HepG2 (cell line): ENCODE measurements around the gene PTCD1. TPM values are rescaled to one million over a fixed set of nuclear protein-coding genes. Genes with fewer than 3 reads are reported as not detected.
A peak's percentile ranks its signal among the peaks of the same experiment; 100 is the strongest.

Experiments
- ARNT2 ChIP-seq: sonication (generic); formaldehyde crosslinking; IDR thresholded peaks from 2 replicates; pipeline ENCODE4 v1.8.0; 2022; ENCODE audit warnings: mild to moderate bottlenecking, low read depth, missing genetic modification reagents, moderate library complexity
- ELF4 ChIP-seq: sonication (generic); formaldehyde crosslinking; IDR thresholded peaks from 2 replicates; pipeline ENCODE4 v1.5.0; 2020; ENCODE audit warnings: missing genetic modification reagents, mild to moderate bottlenecking, moderate library complexity, borderline replicate concordance
- FLYWCH1 ChIP-seq: sonication (generic); formaldehyde crosslinking; IDR thresholded peaks from 2 replicates; pipeline ENCODE4 v1.8.1; 2023; ENCODE audit warnings: mild to moderate bottlenecking, missing genetic modification reagents
- FOXA3 ChIP-seq: IDR thresholded peaks from 2 replicates; pipeline ENCODE4 v1.6.1; 2016; ENCODE audit warnings: missing genetic modification reagents, missing compliant biosample characterization
- KDM1A ChIP-seq: IDR thresholded peaks from 2 replicates; pipeline ENCODE4 v1.6.1; 2016; ENCODE audit warnings: missing compliant biosample characterization
- MAZ ChIP-seq, 2 experiments: sonication (generic) in 1 of 2; formaldehyde crosslinking in 1 of 2; IDR thresholded peaks; 2 replicates each; pipeline versions ENCODE4 v1.5.0 to v1.6.1; 2012 to 2020; ENCODE audit warnings: low read depth in 2 of 2, mild to moderate bottlenecking in 2 of 2, borderline replicate concordance in 1 of 2, improper control_type of control experiment in 1 of 2, low read length in 1 of 2, missing genetic modification reagents in 1 of 2, moderate library complexity in 1 of 2
- PHF8 ChIP-seq: sonication (generic); formaldehyde crosslinking; IDR thresholded peaks from 2 replicates; pipeline ENCODE4 v1.5.0; 2020; ENCODE audit warnings: missing genetic modification reagents
- TCF12 ChIP-seq, 2 experiments: fragments of 450-650 bp in 1 of 2; sonication (generic) in 1 of 2; formaldehyde crosslinking in 1 of 2; IDR thresholded peaks; 2 replicates each; pipeline versions ENCODE4 v1.6.1 to v1.8.0; 2017 to 2022; ENCODE audit warnings: antibody characterized with exemption in 1 of 2, mild to moderate bottlenecking in 1 of 2, missing genetic modification reagents in 1 of 2, moderate library complexity in 1 of 2
- TFDP1 ChIP-seq: IDR thresholded peaks from 2 replicates; pipeline ENCODE4 v1.6.1; 2016; ENCODE audit warnings: missing compliant biosample characterization, missing genetic modification reagents, borderline replicate concordance
- TGIF2 ChIP-seq: IDR thresholded peaks from 2 replicates; pipeline ENCODE4 v1.6.1; 2016; ENCODE audit warnings: control low read depth, missing compliant biosample characterization
- TOE1 ChIP-seq: sonication (generic); formaldehyde crosslinking; IDR thresholded peaks from 2 replicates; pipeline ENCODE4 v1.4.0; 2020; ENCODE audit warnings: mild to moderate bottlenecking, missing genetic modification reagents
- WIZ ChIP-seq: sonication (generic); formaldehyde crosslinking; IDR thresholded peaks from 2 replicates; pipeline ENCODE4 v1.5.1; 2020; ENCODE audit warnings: mild to moderate bottlenecking, missing genetic modification reagents
- ZFP37 ChIP-seq: sonication (generic); formaldehyde crosslinking; IDR thresholded peaks from 2 replicates; pipeline ENCODE4 v1.4.0; 2020; ENCODE audit warnings: missing genetic modification reagents, borderline replicate concordance
- ZFP90 ChIP-seq: sonication (generic); formaldehyde crosslinking; IDR thresholded peaks from 2 replicates; pipeline ENCODE4 v1.8.0; 2022; ENCODE audit warnings: missing genetic modification reagents, mild to moderate bottlenecking, inconsistent platforms, borderline replicate concordance
- ZMAT5 ChIP-seq: sonication (generic); formaldehyde crosslinking; IDR thresholded peaks from 2 replicates; pipeline ENCODE4 v1.5.0; 2020; ENCODE audit warnings: mild to moderate bottlenecking, low read depth, missing genetic modification reagents, borderline replicate concordance
- ZNF276 ChIP-seq: sonication (generic); formaldehyde crosslinking; IDR thresholded peaks from 2 replicates; pipeline ENCODE4 v1.4.0; 2020; ENCODE audit warnings: mild to moderate bottlenecking, low read depth, missing genetic modification reagents
- ZNF704 ChIP-seq: sonication (generic); formaldehyde crosslinking; IDR thresholded peaks from 2 replicates; pipeline ENCODE4 v1.8.1; 2023; ENCODE audit warnings: mild to moderate bottlenecking, inconsistent platforms, moderate library complexity, missing genetic modification reagents, borderline replicate concordance
- ZSCAN9 ChIP-seq: IDR thresholded peaks from 2 replicates; pipeline ENCODE4 v1.6.1; 2016; ENCODE audit warnings: borderline replicate concordance
- polyA plus RNA-seq, 8 experiments: library from polyadenylated mRNA; depleted of rRNA in 3 of 8; stranded (reverse) in 7 of 8; unstranded in 1 of 8; fragments of >200 nt; fragmentation: Illumina TruSeq in 4 of 8; extraction: Trizol in 4 of 8; gene quantifications; 2 replicates each; pipeline versions ENCODE4 v1.2.1 to v1.2.3, GENCODE V29; 2011 to 2016; ENCODE audit warnings: low read depth in 4 of 8, missing spikeins in 1 of 8, mixed read lengths in 1 of 8; ENCODE audit not compliant: insufficient read depth in 1 of 8
- total RNA-seq, 5 experiments: library from RNA; depleted of rRNA; stranded (reverse); fragments of >200 nt; fragmentation: Illumina TruSeq; extraction: Trizol; gene quantifications; 2 replicates each; pipeline ENCODE4 v1.2.3, GENCODE V29; 2016; ENCODE audit warnings: low read depth in 1 of 5
- TF ChIP-seq, protein P1 (sequence below): IDR thresholded peaks from 2 replicates; pipeline ENCODE4 v1.6.1; 2016; ENCODE audit warnings: missing biosample characterization, missing genetic modification reagents, low read depth
- TF ChIP-seq, protein P2 (sequence below): sonication (generic); formaldehyde crosslinking; IDR thresholded peaks from 2 replicates; pipeline ENCODE4 v1.4.0; 2020; ENCODE audit warnings: missing genetic modification reagents

Gene PTCD1
- total and polyA plus RNA-seq, 2 of the 13 experiments (the other 11 are each of a cell fraction or from before 2014, with no cell fraction given), result 3.0 to 8.4 TPM

GRCh38 chr7:99374111-99375064 is 64.2 kb downstream of the PTCD1 start, which contains the start of gene ARPC1B (continued):
- TF ChIP-seq, protein P1, sequence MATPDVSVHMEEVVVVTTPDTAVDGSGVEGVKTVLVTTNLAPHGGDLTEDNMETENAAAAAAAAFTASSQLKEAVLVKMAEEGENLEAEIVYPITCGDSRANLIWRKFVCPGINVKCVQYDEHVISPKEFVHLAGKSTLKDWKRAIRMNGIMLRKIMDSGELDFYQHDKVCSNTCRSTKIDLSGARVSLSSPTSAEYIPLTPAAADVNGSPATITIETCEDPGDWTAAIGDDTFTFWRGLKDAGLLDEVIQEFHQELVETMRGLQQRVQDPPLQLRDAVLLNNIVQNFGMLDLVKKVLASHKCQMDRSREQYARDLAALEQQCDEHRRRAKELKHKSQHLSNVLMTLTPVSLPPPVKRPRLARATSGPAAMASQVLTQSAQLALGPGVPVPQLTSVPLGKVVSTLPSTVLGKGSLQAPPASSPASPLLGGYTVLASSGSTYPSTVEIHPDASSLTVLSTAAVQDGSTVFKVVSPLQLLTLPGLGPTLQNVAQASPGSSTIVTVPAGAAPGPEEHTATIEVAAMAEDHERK, result no peak
- TF ChIP-seq KDM1A (CRISPR knock-in tag), result no peak
- TF ChIP-seq ELF4 (CRISPR knock-in tag), result no peak
- TF ChIP-seq ZNF704 (CRISPR knock-in tag), result no peak
- no peak; the same call in 1 of the 2 replicates for TF ChIP-seq MAZ (IDR thresholded peaks at IDR 0.05; ENCODE audit: borderline replicate concordance, low read depth, low read length)
- peak; percentile 27; the same call in 1 of the 2 replicates for TF ChIP-seq MAZ (CRISPR knock-in tag; IDR thresholded peaks at IDR 0.05; ENCODE audit: low read depth)
- TF ChIP-seq TOE1, result no peak
- TF ChIP-seq ZMAT5 (CRISPR knock-in tag), result no peak
- no peak for TF ChIP-seq TGIF2 (CRISPR knock-in tag)
- TF ChIP-seq PHF8 (CRISPR knock-in tag), result peak; percentile 49; the same call in 1 of the 2 replicates
- no peak for TF ChIP-seq WIZ (CRISPR knock-in tag)
- TF ChIP-seq TCF12 (IDR thresholded peaks at IDR 0.05), result no peak
- TF ChIP-seq TCF12 (CRISPR knock-in tag; IDR thresholded peaks at IDR 0.05), result no peak; the same call in 1 of the 2 replicates
- no peak for TF ChIP-seq FOXA3 (CRISPR knock-in tag)
- peak; percentile 24; the same call in 1 of the 2 replicates for TF ChIP-seq ZFP90
- peak; percentile 80; the same call in 1 of the 2 replicates for TF ChIP-seq ARNT2 (CRISPR knock-in tag)
- TF ChIP-seq ZFP37, result no peak
- TF ChIP-seq FLYWCH1 (CRISPR knock-in tag), result no peak
- TF ChIP-seq ZNF276, result no peak
- TF ChIP-seq TFDP1 (CRISPR knock-in tag), result peak; percentile 40; the same call in 1 of the 2 replicates
- no peak for TF ChIP-seq ZSCAN9 (CRISPR knock-in tag)
- TF ChIP-seq, protein P2, sequence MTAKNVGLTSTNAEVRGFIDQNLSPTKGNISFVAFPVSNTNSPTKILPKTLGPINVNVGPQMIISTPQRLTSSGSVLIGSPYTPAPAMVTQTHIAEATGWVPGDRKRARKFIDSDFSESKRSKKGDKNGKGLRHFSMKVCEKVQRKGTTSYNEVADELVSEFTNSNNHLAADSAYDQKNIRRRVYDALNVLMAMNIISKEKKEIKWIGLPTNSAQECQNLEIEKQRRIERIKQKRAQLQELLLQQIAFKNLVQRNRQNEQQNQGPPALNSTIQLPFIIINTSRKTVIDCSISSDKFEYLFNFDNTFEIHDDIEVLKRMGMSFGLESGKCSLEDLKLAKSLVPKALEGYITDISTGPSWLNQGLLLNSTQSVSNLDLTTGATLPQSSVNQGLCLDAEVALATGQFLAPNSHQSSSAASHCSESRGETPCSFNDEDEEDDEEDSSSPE (CRISPR knock-in tag), result 0 out of 2 replicates have a peak, but pooled peaks have one; percentile 29
